KG1 (cell line): Measurements from ENCODE around the gene ZNF302.
"Not testable (repeated sequence)": the region's sequence is repeated elsewhere in the genome, so short reads cannot be mapped to it uniquely, and the experiment has no call there.

ENCODE experiments used
- DNase-seq: peaks from one replicate; lab custom pipeline; 2025; lab: John Stamatoyannopoulos, UW

The ZNF302 gene

GRCh38 chr19:34673590-34673989 lies 3.9 kb upstream of the ZNF302 start:
- no peak for DNase-seq

GRCh38 chr19:34675250-34675649 lies 2.2 kb upstream of the ZNF302 start:
- DNase-seq = no peak

DNA sequence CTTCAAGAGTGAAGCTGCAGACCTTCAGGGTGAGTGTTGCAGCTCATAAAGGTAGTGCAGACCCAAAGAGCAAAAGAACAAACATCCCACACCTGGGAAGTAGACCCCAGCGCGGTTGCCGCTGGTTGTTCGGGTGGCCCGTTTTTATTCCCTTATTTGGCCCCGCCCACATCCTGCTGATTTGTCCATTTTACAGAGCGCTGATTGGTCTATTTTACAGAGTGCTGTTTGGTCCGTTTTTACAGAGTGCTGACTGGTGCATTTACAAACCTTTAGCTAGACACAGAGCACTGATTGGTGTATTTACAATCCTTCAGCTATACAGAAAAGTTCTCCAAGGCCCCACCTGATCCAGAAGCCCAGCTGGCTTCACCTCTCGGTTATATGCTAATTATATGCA lies 1.6 kb upstream of the ZNF302 start:
- DNase-seq = no peak

GRCh38 chr19:34676697-34677385 lies 637 bp upstream of the ZNF302 start, which contains the start of gene SCGB2B2:
TSS of gene SCGB2B2 (minus strand) at chr19:34677159. CDS start at chr19:34594563, 82,596 bp downstream.
- DNase-seq = peak; percentile 41

GRCh38 chr19:34678085-34678412 lies 571 bp downstream of the ZNF302 start:
- no peak for DNase-seq

DNA sequence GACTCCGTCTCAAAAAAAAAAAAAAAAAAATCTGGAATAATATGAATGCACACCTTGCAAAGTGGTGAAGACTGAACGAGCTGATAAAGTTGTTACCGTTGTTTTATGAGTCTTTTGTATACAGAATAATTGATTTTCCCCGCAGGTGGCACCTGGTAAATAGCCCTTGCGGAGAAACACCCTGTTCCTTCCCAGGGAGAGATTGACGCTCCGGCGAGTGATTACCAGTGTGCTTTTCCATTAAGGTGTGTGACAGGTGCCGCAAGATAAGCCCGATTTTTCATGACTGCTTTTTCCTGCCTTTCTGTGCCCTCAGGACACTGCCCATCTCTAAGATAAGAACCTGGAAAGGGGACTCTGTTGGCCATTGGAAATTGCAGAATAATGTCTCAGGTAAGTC lies 943 bp downstream of the ZNF302 start:
- no peak for DNase-seq

DNA sequence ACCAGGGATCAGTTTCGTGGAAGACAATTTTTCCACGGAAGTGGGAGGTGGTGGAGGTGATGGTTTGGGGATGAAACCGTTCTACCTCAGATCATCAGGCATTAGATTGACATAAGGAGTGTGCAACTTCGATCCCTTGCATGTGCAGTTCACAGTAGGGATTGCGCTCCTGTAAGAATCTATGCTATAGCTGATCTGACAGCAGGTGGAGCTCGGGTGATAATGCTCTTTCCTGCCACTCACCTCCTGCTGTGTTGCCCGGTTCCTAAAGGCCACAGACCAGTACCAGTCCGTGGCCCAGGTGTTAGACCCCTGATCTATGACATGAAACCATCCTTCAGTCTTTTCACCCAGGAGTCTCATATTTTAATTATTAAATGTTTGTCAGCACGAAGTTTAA lies 4.0 kb downstream of the ZNF302 start:
- no peak for DNase-seq

- DNase-seq = not testable (repeated sequence)
Observed at GRCh38 chr19:34685266-34685665, 7.8 kb downstream of the ZNF302 start.

DNA sequence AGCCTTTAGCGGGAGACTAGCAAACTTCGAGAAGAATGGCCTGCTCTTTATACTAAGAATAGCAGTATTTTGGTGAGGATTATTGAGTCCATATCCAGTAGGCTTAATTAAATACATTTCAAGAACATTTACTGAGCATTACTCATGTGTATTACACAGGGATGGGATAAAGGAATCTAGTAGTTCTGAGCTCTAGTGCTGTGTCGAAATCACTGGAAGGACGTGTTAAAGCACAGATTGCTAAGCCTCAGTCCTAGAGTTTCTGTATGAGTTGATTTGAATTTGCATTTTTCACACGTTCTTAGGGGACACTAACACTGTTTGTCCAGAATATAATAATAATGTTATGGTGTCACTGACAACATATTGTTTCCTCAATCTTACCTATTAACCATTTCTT lies 9.0 kb downstream of the ZNF302 start:
- DNase-seq = no peak

- no peak for DNase-seq
Observed at GRCh38 chr19:34687348-34687747, 9.9 kb downstream of the ZNF302 start.

DNA sequence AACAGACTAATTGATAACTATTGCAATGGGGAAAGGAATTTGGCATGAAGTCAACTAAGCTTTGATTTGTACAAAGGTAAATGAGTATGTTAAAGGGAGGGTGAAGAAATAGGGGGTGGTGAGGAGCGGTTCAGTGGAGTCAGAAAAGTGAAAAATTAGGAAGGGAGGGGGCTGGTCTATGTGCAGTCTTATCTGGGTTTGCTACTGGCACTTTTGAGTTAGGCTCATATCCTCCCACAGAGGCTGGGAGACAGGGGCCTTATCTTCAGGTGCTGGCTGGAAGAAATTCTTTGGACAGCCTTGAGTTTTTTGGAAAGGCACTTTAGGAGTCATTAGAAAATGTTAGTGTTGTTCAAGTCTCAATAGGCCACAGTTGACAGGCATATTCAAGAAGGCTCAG lies 11.1 kb downstream of the ZNF302 start:
- no peak for DNase-seq

GRCh38 chr19:34690372-34690771 lies 12.9 kb downstream of the ZNF302 start:
- DNase-seq = no peak

DNA sequence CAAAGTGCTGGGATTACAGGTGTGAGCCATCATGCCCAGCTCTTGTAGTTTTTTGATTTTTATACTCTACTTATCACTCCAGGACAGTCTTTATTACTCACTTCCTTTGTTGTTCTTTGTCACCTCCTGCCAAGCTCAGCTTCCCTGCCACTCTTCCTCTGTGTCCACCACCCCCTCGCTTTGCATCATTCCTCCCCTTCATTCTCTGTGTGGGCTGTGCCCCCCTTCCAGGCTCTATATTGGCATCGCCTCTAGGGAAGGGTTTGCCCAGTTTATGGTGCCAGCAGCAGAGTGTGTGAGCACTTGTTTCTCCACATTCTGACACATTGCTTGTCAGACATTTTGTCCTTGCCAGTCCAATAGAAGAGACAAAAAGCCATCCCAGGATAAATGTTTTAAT lies 15.1 kb downstream of the ZNF302 start:
- no peak for DNase-seq

GRCh38 chr19:34707661-34708060 lies 30.2 kb downstream of the ZNF302 start:
- DNase-seq = no peak

DNA sequence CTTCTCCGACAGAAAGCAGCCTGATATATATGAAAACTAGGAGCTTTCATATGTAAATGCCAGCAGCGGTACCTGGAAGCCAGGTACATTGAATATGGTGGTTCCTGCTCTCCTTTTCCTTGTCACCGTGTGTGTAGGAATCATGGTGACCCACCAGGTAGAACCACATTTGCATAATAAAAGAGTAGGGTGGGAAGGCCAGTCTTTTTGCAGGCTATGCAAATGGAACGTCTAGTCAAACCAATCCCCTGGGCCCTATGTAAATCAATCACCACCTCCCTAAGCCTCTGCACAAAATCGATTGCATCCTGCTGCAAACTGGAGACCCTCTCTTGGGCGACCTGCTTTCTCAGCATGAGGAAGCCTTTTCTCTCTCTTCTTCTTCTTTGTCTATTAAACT lies 34.4 kb downstream of the ZNF302 start:
- DNase-seq = no peak

GRCh38 chr19:34712395-34713261 lies 35.1 kb downstream of the ZNF302 start:
- peak; percentile 39 for DNase-seq

- DNase-seq = no peak
Observed at GRCh38 chr19:34713262-34713637, 35.8 kb downstream of the ZNF302 start.

DNA sequence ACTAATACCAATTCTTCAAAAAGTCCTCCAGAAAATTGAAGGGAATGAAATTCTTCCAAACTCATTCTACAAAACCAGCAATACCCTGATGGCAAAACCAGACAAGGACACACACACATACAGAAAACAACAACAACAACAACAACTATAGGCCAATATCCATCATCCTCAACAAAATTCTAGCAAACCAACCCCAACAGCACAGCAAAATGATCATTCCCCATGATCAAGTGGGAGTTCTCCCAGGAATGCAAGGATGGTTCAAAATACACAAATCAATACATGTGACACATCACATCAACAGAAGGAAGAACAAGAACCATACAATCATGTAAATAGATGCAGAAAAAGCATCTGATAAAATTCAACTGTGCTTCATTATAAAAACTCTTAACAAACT lies 37.9 kb downstream of the ZNF302 start:
- DNase-seq = no peak

DNA sequence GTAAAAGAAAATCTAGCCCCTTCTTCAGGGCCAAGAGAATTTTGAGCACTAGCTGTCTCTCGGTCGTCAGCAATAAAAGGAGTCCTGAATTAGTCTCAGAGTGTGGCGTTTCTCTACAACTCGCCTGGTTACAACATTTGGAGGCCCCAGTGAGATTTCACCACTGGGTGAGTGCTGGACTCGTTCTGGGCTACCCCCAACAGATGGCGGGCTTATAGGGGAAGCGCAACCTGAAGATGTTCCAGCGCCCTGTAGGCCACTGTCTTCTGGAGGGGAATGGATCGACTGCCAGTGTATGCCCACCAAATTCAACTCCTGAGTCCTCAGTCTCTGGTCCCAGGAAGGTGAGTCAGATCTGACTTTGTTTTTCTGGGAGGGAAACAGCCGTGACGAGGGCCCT lies 44.9 kb downstream of the ZNF302 start:
- DNase-seq = no peak

GRCh38 chr19:34725400-34725799 lies 47.9 kb downstream of the ZNF302 start:
- DNase-seq = no peak

DNA sequence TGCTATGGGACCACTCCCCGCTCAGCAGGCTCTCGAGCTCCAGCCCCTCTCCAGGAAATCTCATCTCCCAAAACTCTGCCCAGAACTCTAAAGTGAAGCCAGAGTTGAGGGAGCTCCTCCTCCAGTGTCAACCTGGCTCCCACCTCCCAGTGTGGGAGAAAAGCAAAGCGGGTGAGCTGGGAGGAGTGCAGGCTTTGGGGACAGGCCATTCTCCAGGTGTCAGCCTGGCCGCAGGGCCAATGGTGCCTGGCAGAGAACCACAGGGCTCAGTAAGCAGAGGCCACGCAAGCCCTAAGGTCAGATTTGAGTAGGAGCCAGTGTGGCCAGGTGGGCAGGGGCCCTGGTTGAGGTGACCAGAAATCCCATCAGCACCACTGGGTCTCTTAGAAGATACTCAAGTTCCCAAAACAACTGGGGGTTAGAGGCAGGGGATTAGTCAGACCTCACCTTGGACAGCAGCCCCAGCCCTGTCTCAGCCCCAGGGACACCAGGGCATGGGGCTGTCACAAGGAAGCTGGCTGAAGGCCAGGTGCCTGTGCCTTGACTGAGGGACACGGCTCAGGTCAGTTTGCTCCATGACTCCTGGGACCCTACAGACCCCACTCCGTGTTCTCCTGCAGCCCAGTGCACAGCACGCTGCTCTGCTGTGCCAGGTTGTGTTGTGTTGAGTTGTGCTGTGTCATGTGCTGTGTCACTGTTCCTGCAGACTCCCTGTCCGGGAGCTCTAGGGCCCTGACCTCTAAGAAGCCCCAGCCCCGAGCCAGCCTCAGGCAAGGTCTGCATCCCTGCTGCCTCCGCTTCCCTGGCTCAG lies 53.7 kb downstream of the ZNF302 start:
- DNase-seq = no peak

DNA sequence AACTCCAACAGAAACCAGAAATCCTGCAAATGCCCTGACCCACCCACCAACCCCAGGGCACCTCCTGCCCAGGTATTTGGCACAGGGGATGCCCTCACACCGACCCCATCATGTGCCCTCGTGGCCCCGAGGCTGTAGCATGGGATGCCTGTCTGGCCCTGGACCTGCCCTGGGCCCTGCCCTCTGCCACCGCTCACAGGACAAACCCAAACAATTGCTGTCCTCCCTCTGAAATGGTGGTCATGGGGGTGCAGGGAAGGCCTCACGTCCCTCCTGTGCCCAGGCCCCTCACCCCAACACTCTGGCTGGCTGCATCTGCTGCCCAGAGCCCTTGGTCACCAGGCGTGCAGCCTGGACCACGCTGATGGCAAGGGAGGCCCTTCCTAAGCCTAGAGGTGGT lies 54.5 kb downstream of the ZNF302 start:
- no peak for DNase-seq
